Measurements from ENCODE around the gene TBC1D32.
"Not testable (repeated sequence)": the region's sequence is repeated elsewhere in the genome, so short reads cannot be mapped to it uniquely, and the experiment has no call there.

Gene TBC1D32

GRCh38 chr6:121344539-121344938 is 10.3 kb upstream of the TBC1D32 start:
- Mint-ChIP-seq H3K27ac (no peak overlapping the region), H3K9me3 (no peaks in the 10 kb centered on the region), H3K4me1 (no peaks in the 10 kb centered on the region), H3K27me3 (peaks cover 11% of the 10 kb centered on the region), H3K36me3 (ENCODE audit: low read depth) (no peaks in the 10 kb centered on the region), H3K4me3 (no peak overlapping the region)
- no peak for DNase-seq
- no peak for ATAC-seq

- Mint-ChIP-seq H3K9me3 (no peaks in the 10 kb centered on the region), H3K4me3 (no peak overlapping the region), H3K36me3 (ENCODE audit: low read depth) (no peaks in the 10 kb centered on the region), H3K27me3 (peaks cover 11% of the 10 kb centered on the region), H3K27ac (no peak overlapping the region), H3K4me1 (peaks cover 7% of the 10 kb centered on the region)
- ATAC-seq = no peak
- no peak for DNase-seq
These were observed 5.5 kb upstream of the TBC1D32 start for GRCh38 chr6:121339639-121340226.

- DNase-seq (no peak), ATAC-seq (no peak)
- H3K9me3 Mint-ChIP-seq = no peaks in the 10 kb centered on the region
- H3K36me3 Mint-ChIP-seq (ENCODE audit: low read depth) = no peaks in the 10 kb centered on the region
- no peak overlapping the region for H3K4me3 Mint-ChIP-seq
- no peak overlapping the region for H3K27ac Mint-ChIP-seq
- peaks cover 14% of the 10 kb centered on the region for H3K4me1 Mint-ChIP-seq
- peaks cover 11% of the 10 kb centered on the region for H3K27me3 Mint-ChIP-seq
These were observed 4.7 kb upstream of the TBC1D32 start for GRCh38 chr6:121338956-121339355.

- peaks cover 10% of the 10 kb centered on the region for H3K27me3 Mint-ChIP-seq
- no peak overlapping the region for H3K27ac Mint-ChIP-seq
- DNase-seq (no peak), ATAC-seq (no peak)
- no peaks in the 10 kb centered on the region for H3K9me3 Mint-ChIP-seq
- no peak overlapping the region for H3K4me3 Mint-ChIP-seq
- no peaks in the 10 kb centered on the region for H3K36me3 Mint-ChIP-seq (ENCODE audit: low read depth)
- H3K4me1 Mint-ChIP-seq = peaks cover 15% of the 10 kb centered on the region
These were observed 4.1 kb upstream of the TBC1D32 start for GRCh38 chr6:121338366-121338765.

- Mint-ChIP-seq H3K4me3 (peak overlapping the region; percentile 92), H3K9me3 (no peaks in the 10 kb centered on the region), H3K27me3 (no peaks in the 10 kb centered on the region), H3K4me1 (peaks cover 38% of the 10 kb centered on the region), H3K27ac (peak overlapping the region; percentile 99), H3K36me3 (ENCODE audit: low read depth) (no peaks in the 10 kb centered on the region)
- ATAC-seq (no peak), DNase-seq (no peak)
These were observed 1.1 kb upstream of the TBC1D32 start for GRCh38 chr6:121335087-121336008.

- H3K36me3 Mint-ChIP-seq (ENCODE audit: low read depth); H3K27me3 Mint-ChIP-seq; DNase-seq; H3K9me3 Mint-ChIP-seq; ATAC-seq: not testable (repeated sequence)
- Mint-ChIP-seq H3K4me3 (peak overlapping the region; percentile 92), H3K4me1 (peaks cover 43% of the 10 kb centered on the region), H3K27ac (peak overlapping the region; percentile 99)
These were observed 586 bp downstream of the TBC1D32 start for GRCh38 chr6:121333694-121334093.

DNA sequence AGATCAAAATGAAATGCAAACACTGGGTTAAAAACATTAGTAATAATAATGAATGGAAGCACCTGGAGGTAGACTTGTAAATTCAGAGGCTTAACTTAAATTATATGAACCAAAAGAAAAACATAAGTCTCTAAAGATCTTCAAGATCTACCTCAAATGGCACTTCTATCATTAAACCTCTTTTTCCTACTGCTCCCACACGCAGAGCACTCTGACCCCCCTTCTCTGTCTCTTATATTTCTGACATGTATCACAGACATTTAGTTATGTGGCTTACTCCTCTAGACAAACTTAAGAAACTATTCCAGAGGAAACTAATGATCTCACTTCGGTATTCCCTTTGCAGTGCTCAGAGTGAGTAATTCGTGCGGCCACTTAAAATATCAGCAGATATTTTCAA is 1.1 kb downstream of the TBC1D32 start:
- no peaks in the 10 kb centered on the region for H3K27me3 Mint-ChIP-seq
- DNase-seq (no peak), ATAC-seq (no peak)
- peak overlapping the region; percentile 49 for H3K27ac Mint-ChIP-seq
- H3K9me3 Mint-ChIP-seq = no peaks in the 10 kb centered on the region
- H3K36me3 Mint-ChIP-seq (ENCODE audit: low read depth) = no peaks in the 10 kb centered on the region
- peak overlapping the region; percentile 92 for H3K4me3 Mint-ChIP-seq
- H3K4me1 Mint-ChIP-seq = peaks cover 43% of the 10 kb centered on the region

- no peaks in the 10 kb centered on the region for H3K27me3 Mint-ChIP-seq
- no peak for ATAC-seq
- no peaks in the 10 kb centered on the region for H3K9me3 Mint-ChIP-seq
- no peak overlapping the region for H3K27ac Mint-ChIP-seq
- H3K4me3 Mint-ChIP-seq = no peak overlapping the region
- peaks cover 45% of the 10 kb centered on the region for H3K4me1 Mint-ChIP-seq
- no peaks in the 10 kb centered on the region for H3K36me3 Mint-ChIP-seq (ENCODE audit: low read depth)
- no peak for DNase-seq
These were observed 3.8 kb downstream of the TBC1D32 start for GRCh38 chr6:121330516-121330915.

DNA sequence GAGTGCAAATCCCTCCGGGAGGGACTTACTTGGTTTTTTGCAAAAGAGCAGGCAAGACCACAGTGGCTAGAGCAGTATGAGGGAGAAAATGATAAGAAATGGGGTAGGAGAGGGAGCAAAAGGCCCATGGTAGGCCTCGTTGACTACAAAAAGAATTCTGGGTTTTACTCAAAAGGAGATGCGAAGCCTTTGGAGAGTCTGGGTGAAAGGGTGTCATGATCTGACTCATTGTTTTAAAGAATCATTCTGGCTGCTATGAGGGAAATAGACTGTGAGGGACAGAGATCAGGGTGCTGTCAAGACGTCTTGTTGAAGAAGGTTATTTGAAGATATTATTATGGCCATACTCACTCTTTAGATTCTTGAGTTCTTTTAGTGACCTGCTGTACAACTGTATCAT is 13.0 kb downstream of the TBC1D32 start:
- no peak for DNase-seq
- Mint-ChIP-seq H3K9me3 (no peaks in the 10 kb centered on the region), H3K4me1 (peaks cover 6% of the 10 kb centered on the region)

GRCh38 chr6:121319603-121320002 is 14.7 kb downstream of the TBC1D32 start:
- no peaks in the 10 kb centered on the region for H3K9me3 Mint-ChIP-seq
- H3K27ac Mint-ChIP-seq = no peak overlapping the region
- peaks cover 4% of the 10 kb centered on the region for H3K4me1 Mint-ChIP-seq
- no peak overlapping the region for H3K4me3 Mint-ChIP-seq
- peaks cover 9% of the 10 kb centered on the region for H3K36me3 Mint-ChIP-seq (ENCODE audit: low read depth)
- H3K27me3 Mint-ChIP-seq = no peaks in the 10 kb centered on the region
- no peak for ATAC-seq
- DNase-seq = no peak

More for the DNA sequence above, 13.0 kb downstream of the TBC1D32 start:
- peaks cover 9% of the 10 kb centered on the region for H3K36me3 Mint-ChIP-seq (ENCODE audit: low read depth)
- no peak overlapping the region for H3K27ac Mint-ChIP-seq
- peak; percentile 54 for ATAC-seq
- no peaks in the 10 kb centered on the region for H3K27me3 Mint-ChIP-seq
- no peak overlapping the region for H3K4me3 Mint-ChIP-seq

DNA sequence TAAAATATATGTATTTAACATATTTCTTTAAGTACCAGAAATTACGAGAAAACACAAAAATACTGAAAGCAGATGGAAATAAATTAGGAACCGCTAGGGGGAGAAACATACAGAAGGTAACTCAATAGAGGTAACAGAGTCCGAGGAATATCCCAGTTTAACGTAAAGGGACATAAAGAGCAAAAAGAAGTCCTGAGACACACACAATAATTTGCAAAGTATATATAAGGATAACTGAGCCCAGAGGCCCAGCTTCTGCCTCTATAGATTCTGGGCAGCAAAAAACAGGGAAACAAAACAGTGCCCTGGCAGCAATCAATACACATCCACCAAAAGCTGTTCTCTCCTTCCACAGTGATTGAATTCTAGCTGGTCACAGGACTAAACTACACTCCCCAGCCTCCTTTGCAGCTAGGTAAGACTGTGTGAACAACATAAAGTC is 15.1 kb downstream of the TBC1D32 start:
- ATAC-seq (no peak), DNase-seq (no peak)
- Mint-ChIP-seq H3K9me3 (no peaks in the 10 kb centered on the region), H3K27ac (no peak overlapping the region), H3K4me1 (peaks cover 4% of the 10 kb centered on the region), H3K4me3 (no peak overlapping the region), H3K36me3 (ENCODE audit: low read depth) (peaks cover 9% of the 10 kb centered on the region), H3K27me3 (no peaks in the 10 kb centered on the region)

- H3K4me1 Mint-ChIP-seq = peaks cover 1% of the 10 kb centered on the region
- H3K27ac Mint-ChIP-seq = no peak overlapping the region
- no peak overlapping the region for H3K4me3 Mint-ChIP-seq
- no peaks in the 10 kb centered on the region for H3K27me3 Mint-ChIP-seq
- ATAC-seq = no peak
- DNase-seq = no peak
- no peaks in the 10 kb centered on the region for H3K9me3 Mint-ChIP-seq
- H3K36me3 Mint-ChIP-seq (ENCODE audit: low read depth) = peaks cover 13% of the 10 kb centered on the region
These were observed 19.7 kb downstream of the TBC1D32 start for GRCh38 chr6:121314381-121315112.

DNA sequence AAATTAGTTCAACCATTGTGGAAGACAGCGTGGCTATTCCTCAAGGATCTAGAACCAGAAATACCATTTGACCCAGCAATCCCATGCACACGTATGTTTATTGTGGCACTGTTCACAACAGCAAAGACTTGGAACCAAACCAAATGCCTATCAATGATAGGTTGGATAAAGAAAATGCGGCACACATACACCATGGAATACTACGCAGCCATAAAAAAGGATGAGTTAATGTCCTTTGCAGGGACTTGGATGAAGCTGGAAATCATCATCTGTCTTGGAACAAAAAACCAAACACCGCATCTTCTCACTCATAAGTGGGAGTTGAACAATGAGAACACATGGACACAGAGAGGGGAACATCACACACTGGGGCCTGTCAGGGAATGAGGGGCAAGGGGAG is 22.5 kb downstream of the TBC1D32 start:
- not testable (repeated sequence) for H3K27me3 Mint-ChIP-seq; H3K9me3 Mint-ChIP-seq; H3K4me1 Mint-ChIP-seq; ATAC-seq; DNase-seq; H3K27ac Mint-ChIP-seq; H3K4me3 Mint-ChIP-seq; H3K36me3 Mint-ChIP-seq (ENCODE audit: low read depth)

DNA sequence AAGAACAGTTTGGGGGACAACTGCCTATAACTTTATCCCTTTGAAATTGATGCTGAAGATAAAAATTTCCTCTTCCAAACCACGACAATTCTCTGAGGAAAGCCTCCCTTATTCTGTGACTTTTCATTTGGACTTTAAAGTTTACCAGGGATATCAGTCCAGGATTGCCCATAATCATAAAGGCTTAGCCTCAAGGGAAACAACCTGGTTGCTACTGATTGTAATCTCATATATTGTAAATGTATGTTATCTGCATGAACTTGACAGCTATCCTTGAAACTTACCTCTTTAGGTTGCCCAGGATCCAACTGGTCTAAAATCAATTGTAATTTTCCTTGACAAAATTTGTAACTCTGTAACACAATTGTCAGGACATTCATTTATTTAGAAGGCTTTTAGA is 23.8 kb downstream of the TBC1D32 start:
- DNase-seq (no peak), ATAC-seq (no peak)
- Mint-ChIP-seq H3K9me3 (no peaks in the 10 kb centered on the region), H3K4me3 (no peak overlapping the region), H3K36me3 (ENCODE audit: low read depth) (peaks cover 6% of the 10 kb centered on the region), H3K27me3 (no peaks in the 10 kb centered on the region), H3K27ac (no peak overlapping the region), H3K4me1 (no peaks in the 10 kb centered on the region)

Data from activated naive CD8-positive, alpha-beta T cell treated with anti-CD3 and anti-CD28 coated beads, Interleukin-2, amount 50 U/mL, for 24 hours (primary cell).